Fibroblast of peridontal ligament (primary cell): Measurements from ENCODE around the gene ZNF184.

Source experiments
- DNase-seq: peaks from one replicate; pipeline ENCODE4 v3.0.0-alpha.2; 2010; ENCODE audit errors: extremely low read depth

The ZNF184 gene

DNA sequence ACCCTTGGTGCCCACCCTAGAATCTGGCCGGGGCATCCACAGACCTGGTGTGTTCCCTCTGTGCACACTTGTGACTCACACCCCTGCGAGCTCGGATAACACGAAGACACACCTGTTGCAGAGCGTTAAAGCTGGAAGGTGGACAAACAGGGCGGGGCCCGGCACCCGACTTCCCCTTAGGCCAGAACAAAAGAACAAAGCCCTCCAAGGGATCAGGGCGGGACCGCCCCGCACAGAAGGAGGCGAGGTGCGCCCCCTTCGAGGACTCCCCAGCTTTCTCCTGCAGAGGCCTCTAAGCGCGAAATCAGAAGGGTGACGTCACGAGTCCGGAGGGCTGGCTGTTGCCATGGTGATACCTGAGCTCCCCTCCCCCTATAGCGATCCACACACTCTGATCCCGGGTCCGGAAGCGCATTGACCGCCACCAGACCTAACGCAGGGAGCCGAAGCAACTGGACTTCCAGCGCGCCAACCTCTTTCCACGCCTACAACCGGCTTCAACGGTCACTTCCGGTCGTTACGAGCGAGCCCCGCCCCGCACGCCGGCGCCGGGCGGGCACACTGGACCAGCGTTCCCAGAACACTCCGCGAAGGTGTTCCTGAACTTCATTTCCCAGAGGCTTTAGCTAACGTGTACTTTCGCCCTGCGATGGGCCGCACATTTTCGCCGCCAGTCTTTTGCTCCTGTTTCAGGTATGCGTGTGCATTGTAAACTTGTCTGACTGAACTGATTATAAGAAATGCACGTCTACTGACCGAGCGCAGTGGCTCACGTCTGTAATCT is at the start of gene ZNF184:
Gene ZNF184, minus strand, starts transcription at position 489 of the 784 bp plus-strand sequence. CDS start 811 bp downstream, outside the sequence.
- peak; percentile 95 for DNase-seq

DNA sequence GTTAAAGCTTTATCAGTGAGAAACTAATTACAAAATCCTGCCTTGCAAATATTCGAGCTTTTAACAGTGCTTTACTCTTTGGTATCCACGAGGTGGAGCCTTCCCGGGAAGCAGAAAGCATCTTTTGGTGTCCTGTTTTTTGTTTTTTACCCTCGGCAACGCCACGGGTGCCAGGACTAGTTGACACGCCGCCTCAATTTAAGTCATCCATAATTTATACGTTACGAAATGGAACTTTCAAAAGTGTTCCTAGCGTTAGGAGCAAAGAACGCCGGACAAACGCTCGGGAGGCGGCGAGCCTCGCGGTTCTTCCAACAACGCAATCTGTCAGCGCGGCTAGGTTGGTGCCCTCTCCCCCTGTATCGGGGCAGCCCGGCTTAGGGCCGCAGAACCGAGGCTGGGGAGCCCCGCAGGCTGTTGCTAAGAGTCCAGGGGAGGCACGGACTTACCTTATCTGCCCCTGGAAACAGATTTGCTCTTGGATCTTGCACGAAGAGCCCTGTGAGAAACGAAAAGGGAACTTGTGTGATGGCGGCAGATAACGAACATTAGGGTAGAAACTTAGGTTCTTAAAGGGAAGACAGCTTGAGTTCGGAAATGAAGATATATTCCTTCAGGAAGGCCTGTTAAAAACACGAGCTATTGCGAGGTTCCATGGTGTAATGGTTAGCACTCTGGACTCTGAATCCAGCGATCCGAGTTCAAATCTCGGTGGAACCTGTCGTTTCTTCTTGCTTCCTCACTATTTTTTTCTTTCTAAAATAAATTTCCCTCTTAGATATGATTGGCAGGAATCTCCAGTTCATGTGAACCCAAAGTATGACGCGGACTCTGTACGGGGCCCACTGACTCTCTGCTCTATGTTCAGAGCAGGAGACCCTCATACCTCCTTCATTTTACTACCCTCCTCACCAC is 46.2 kb upstream of the ZNF184 start:
- peak; percentile 97 for DNase-seq

DNA sequence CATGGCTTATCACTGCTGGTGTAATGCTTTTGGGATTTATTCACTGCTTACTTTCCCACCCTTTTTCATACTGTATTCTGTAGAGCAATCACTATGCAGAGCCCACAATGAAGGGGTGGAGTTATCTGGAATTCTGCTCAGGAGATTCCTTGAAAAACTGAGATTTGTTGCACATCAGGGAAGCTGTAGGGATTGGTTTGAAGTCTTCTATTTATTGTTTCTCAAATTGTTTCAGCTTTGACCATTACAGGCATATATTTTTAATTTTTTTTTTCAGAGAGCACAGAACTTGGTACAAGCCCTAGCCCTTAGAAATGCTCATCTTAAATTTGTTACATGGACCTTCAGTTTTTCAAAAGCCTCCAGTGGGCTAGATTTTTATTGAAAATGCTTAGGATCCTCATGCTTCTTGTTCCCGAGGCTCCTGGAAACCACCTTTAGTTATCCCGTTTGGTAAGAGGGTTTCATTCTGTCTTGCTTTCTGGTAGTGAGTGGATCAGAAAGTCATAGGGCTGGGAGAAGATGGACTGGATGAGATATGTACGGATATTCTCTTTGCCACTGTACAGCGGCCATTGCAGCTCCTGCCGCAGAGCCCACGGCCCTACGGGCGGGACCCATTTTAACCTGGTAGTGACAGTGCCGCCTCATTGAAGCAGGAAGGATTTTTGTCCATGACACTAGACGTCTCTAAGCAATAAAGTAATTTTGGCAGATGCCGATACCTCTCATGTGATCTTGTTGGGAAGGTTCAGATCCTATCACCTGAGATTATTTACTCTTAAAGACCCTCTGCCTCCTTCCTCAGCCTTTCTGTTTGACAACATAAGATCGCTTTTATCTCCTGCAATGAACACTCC is 45.3 kb upstream of the ZNF184 start:
- DNase-seq = peak; percentile 4

DNA sequence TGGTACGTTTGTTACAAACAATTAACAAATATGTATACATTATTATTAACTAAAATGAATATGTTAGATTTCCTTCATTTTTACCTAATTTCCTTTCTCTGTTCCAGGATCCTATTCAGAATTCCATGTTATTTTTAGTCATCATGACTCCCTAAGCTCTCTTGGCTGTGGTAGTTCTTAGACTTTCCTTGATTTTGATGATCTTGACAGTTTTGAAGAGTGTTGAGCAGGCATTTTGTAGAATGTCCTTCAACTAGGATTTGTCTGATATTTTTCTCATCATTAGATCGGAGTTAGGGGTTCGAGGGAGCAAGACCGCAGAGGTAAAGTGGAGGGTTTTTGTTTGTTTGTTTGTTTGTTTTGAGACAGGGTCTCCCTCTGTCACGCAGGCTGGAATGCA is 44.3 kb upstream of the ZNF184 start:
- no peak for DNase-seq

DNA sequence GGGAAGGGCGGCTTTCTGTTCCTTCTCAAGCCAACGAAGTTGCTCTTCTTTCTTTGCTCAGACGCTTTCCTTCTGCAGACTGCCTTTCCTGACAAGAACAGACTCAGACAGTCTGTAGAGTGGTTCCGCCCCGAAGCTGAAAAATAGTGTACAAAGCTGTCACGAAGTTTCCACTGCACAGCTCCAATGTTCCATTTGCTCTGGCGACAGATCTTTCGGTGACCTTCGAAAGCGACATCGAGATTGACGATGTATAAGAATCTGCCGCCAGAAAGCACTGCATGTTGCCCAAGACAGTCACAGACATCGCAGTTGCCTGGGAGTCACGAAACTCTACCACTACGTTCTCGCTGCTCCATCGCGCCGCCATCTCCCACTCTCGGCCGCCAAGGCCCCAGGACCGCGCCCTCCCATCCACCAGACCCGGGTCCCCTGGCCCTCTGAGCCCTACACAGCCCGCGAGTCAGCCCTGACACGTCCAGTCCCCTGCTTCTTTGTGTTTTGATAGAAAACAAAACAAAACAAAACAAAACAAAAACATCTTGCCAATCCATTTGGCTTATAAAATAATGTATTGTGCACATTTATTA is 42.1 kb upstream of the ZNF184 start:
- DNase-seq = no peak

DNA sequence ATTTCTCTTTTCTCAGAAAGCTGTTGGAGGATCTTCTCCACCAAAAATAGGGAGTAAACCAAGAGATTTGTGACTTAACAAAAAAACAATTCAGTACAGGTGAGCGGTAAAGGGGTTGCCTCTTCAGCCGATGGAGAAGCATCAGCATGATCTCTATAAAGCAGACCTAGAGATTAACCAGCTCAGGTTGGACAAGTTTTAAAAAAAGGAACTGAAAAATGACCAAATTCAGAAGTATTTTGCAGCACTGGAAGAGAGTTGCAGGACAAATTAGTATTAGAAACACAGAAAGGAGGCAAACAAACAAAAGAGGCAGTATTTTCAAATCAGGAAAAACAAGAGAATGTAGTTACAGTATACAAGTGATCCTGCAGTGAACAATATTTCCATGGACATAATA is 39.6 kb upstream of the ZNF184 start:
- DNase-seq = no peak

DNA sequence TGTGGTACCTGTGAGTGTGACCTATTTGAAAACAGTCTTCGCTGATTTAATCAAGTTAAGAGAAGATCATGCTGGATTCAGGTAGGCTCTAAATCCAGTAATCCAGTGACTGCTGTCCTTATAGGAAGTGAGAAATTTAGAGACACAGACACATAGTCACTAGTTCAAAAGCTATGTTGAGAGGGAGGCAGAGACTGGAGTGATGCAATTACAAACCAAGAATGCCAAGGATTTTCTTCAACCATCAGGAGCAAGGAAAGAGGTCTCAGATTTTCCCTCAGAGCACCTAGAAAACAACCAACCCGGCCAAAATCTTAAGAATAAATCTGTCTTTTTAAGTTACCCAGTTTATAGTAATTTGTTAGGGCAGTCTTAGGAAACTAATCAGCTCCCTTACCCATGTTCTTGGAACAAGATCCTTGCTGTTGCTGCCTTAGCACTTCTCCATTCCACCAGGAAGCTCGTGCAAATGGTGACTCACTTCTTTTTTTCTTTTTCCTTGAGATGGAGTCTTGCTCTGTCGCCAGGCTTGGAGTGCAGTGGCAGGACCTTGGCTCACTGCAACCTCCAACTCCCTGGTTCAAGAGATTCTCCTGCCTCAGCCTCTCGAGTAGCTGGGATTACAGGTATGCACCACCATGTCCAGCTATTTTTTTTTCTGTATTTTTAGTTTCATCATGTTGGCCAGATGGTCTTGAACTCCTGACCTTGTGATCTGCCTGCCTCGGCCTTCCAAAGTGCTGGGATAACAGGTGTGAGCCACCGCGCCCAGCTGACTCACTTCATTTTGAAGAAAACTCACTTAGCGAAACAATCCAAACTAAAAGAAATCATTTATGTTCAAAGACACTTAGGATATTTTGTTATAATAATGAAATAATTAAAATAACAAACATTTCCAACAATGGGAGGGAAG is 34.4 kb upstream of the ZNF184 start:
- no peak for DNase-seq

DNA sequence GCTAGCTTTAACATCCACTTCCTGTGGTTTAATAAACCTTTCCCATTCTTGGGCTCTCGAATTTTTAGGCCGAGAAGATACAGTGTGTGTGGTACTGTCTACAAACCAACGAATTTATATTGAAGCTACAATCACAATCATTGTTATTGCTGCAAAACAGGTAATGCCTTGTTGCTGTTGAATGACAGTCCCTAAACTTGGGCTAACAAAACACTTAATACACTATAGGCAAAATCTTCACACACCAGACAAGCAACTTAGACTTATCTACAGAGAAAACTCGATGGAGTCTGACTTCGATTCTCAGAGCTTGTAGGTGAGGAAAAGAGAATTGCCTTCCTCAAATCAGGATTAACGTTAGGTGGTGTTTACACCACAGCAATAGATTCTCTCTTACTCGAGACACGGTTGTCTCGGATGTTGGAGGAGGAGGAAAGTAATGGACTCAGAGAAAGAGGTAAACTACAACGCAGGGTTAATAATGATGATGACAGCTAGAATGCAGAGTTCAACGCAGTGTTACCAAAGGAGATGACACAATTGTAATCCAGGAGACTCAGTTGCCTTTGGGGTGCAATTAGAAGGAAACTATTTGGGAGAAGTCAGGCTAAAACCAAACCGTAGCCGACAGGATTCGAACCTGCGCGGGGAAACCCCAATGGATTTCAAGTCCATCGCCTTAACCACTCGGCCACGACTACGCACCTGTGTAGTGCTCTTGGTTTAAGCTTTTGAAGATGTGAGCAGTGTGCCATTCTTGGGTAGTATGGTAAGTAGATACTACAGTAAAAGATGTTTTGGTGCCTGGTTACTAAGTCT is 32.5 kb upstream of the ZNF184 start:
- peak; percentile 26 for DNase-seq

DNA sequence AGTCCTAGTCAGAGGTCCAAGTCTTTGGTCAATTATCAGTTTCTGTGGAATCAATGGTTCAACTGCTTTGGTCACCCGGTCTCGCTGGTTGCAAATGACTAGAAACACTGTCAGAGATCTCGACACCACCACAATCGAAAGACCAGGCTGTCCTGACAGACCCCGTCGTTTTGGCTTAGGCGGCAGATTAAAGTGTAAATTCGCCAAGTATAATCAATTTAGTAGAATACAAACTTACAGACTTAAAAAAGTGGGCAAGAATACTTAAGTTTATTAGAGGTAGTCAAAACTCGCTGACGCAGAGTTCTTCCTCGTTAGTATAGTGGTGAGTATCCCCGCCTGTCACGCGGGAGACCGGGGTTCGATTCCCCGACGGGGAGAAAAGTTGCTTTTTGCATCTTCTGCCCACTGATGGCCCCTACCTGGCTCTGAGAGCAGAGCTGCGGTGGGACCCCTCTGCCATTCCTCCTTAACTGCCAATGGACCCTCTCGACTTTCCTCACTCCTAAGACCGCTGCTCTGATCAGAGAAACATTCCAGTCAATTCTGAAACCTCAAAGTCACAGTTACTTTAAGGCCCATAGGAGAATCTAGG is 30.6 kb upstream of the ZNF184 start:
- DNase-seq = peak; percentile 91

DNA sequence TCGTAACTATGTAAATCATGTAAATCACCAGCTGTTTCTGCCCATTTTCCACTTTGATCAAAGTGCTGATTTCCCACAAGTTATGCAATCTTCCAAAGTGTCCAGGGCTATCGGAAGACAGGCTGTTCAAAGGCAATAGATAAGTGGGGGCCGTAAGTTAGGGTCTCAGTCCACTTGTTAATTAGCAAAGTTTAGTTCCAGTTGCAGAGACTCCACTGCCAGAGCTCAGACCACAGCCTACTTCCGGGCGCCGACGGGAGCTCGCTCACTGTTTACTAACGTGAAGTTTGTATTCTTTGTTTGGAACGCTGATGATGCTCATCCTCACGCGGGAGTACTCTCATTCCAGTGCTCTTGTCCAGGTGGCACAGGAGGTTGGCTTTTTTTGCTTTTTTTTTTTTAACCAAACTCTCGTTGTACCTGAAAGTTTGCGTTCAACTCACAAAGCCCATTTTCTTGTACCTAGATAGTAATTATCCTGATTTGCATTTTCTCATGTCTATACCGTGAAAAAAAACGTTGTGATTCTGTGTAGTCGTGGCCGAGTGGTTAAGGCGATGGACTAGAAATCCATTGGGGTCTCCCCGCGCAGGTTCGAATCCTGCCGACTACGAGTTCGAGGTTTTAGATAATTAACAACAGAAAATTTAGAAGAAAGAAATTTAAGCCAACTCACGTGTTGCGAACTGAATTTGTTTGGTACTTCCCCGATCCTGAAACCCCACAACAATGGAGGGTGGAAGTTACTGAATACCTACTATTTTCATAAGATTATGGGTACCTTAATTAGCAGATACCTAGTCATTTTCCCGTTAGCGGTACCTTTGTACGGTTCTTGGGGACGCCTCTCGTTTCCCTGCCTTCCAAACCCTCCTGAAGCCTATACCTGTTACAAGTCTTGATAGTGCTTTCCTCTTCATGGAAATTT is 29.9 kb upstream of the ZNF184 start:
- peak; percentile 75 for DNase-seq

DNA sequence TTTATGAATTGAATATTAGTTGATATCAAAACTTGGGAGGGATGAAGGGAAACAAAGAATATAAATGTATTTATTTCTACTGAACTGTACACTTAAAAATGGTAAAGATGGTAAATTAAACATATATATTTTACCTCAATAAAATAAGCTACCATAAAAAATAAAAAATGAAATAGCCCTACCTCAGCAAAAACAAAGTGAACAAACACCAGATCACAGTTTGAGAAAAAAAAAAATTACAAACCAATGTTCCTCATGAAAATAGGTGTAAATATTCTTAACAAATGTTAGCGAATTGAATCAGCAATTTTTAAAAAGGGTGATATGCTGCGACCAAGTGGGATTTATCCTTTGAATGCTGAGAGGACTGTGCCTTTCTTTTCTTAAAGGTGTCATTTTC is 28.3 kb upstream of the ZNF184 start:
- no peak for DNase-seq

DNA sequence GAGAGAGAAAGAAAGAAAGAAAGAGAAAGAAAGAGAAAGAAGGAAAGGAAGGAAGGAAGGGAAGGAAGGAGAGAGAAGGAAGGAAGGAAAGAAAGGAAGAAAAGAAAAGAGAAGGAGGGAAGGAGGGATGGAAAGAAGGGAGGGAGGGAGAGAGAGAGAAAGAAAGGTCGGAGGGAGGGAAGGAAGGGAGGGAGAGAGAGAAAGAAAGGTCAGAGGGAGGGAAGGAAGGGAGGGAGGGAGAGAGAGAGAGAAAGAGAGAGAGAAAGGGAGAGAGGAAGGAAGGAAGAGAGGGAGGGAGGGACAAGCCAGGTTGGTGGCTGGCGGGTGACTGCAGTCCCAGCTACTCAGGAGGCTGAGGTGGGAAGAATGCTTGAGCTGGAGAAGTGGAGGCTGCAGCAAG is 27.3 kb upstream of the ZNF184 start:
- DNase-seq = no peak

DNA sequence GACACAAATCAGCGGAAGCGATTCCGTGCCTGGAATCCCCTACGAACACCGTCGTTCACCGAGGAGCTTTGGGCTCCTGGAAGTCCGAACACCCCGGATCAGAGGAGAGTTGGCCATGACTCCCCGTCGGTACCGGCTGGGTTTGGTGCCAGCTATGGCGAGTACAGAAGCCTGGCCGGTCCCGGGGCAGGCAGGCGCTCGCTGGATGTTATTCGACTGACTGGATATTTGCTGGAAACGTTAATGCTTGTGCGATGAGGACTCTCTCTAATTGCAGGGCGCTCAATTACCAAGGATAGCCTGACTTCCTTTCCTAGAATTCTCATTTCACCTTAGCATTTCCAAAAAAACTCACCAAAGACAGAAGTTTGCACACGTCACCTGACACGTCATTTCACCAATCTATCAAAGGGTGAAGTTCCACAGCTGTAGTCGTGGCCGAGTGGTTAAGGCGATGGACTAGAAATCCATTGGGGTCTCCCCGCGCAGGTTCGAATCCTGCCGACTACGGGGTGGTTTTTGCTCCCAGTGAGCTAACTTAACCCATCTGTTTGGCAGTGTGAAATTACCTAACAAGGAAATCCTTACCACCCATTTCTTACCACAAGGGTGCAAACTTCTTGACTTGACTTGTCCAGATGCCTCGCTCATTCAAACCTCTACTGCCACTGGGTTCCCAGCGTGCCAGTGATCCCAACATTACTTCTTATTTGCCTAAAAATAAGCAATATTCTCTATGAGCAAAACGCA is 22.7 kb upstream of the ZNF184 start:
- DNase-seq = peak; percentile 89

DNA sequence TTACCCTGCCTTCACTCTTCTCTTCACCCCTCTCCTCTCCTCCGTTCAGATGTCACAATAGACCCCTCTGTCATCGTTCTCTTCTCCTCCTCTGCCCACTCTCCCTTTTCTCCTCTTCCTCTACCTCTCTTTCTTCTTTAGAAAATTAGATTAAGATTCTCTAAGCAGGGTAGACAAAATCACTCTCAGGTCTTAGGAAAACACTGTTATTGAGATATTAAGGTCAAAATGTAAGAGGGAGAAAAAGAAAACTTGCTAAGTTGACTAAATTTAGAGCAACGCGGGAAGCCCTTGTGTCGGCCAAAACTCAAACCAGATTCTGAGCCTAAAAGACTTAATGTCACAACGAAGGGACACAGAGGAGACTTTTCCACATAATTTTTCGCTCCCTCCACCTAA is 22.1 kb upstream of the ZNF184 start:
- DNase-seq = no peak

DNA sequence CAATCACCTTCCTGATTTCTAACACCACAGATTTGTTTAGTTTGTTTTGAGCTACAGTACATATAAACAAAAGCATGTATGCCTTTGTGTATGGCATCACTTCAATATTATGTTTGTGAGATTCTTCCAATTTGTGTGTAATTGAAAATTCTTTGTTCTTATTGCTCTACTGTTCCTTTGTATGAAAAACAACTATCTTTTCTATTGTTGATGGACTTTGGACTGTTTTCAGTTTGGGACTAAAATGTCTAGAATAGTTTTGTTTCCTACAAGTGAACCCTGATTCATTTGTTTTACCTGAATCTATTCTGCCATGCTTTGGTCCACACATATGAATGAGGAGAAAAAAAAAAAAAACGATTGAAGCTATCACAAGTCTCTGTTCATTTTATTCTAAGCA is 21.2 kb upstream of the ZNF184 start:
- DNase-seq = no peak

DNA sequence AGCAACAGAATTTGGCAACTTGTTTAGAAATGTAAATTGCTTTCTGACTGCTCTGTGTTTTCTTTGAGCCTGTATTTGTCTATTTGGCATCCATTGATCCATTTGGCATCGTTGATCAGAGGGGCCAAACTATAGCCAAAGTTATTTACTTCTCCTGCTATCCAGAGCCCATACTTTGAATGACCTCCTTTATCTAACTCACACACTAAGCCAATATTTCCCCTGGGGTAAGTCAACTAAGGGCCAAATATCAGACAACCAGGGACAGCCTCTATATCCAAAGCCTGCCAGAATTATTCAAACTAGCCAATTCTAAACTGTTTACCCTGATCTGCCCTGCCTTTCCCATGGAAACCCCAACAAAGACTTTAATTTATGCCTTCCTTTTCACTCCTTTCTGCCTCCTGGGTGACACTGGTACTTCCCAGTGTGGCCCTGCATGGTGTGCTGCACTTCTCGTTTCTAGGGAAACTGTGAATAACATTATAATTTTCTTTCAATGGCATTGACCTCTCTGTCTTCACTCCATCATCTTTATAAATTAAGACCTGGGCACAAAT is 19.8 kb upstream of the ZNF184 start:
- no peak for DNase-seq
